HG03342 (cell line): ENCODE data around the gene MYOCD.
"Not testable (repeated sequence)": the region's sequence is repeated elsewhere in the genome, so short reads cannot be mapped to it uniquely, and the experiment has no call there.

ENCODE experiments used
- ATAC-seq: cut with Tn5 transposase; IDR thresholded peaks from one replicate; pipeline ENCODE4 v1.9.1; 2021; ENCODE audit warnings: mild to moderate bottlenecking, moderate library complexity; ENCODE audit not compliant: unreplicated experiment

The MYOCD gene

DNA sequence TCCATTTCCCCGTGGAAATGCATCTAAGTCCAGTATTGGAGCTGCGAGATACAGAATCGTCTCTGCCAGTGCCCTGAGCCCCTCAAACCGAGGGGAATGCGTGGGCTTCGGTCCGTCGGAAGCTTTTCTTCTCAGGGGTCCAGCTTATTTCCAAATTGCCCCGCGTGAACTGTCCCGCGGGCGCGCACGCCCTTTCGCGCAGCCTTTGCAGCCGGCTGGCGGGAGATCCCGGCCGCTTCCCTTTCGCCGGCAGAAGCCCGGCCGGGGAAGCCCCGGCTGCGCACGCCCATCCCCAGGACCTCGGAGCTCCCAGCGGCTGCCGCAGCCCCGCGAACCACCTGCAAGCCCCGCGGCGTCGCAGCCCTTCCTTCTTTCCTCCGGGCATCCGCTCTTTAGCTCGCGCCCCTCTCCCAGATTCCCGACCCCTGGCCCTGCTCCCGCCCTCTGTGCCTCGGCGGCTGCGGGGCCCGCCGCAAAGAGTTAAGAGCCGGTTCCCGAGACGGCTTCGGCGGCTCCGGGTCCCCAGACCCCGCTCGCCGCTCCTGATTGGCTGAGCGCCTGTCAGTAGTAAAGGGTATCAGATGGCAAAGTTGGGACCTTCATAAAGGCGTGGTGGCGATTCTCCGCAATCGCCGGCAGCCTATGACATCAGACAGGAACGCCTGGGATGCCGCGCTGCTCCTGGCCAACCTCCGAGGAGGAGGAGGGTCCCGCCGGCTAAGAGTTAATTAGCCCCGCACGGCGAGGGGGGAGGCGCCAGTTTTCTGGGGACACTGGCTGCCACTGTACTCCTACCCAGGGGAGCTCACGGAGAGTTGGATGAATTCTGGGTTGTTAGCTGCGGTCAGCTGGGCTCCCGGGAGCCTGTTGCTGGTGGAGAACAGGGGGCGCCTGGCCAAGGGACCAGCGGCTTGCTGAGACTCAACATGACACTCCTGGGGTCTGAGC, at the start of gene MYOCD:
Gene MYOCD, plus strand, starts transcription at position 628 of the 948 bp plus-strand sequence. Its CDS starts 299 bp downstream, at position 927.
- no peak for ATAC-seq

DNA sequence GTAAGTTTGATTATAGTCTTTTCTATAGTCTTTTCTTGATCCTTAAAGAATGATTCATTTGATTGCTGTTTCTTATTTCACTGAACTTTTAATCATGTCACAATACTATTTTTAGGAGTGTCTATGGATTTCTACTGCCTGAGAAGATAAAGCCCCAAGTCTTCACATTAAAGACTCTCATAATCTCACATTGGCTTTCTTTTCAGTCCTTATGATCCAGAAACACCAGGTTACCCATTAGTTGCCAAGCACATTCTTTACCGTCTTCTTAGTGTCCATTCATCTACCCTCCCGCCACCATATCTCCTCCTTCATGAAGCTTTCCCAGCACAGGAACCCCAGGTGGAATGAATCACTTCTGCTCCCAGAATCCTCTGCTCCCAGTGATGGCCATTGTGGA, 49.5 kb upstream of the MYOCD start:
- ATAC-seq = no peak

GRCh38 chr17:12618557-12618956, 47.1 kb upstream of the MYOCD start:
- no peak for ATAC-seq

- no peak for ATAC-seq
Observed at GRCh38 chr17:12619459-12620199, 46.1 kb upstream of the MYOCD start.

GRCh38 chr17:12620200-12620720, 45.4 kb upstream of the MYOCD start:
- ATAC-seq = no peak

DNA sequence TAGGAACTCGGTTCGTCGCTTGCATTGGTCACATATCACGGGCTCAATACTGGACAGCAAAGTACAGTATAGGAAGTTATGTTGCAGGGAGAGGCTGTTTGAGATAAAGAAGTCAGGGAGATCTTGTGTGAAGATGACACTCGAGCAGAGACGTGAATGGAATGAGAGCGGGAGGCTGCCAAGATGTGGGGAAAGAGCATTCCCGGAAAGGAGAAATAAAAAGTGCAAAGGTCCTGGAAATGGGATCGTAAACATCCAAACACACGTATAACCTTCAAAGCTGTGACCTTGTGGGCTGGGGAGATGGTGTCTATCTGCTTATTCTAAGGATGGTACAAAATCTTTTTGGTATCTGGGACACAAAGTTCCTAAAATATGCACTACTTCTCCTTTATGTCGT, 43.0 kb upstream of the MYOCD start:
- no peak for ATAC-seq

- no peak for ATAC-seq
Observed at GRCh38 chr17:12623220-12623848, 42.4 kb upstream of the MYOCD start.

DNA sequence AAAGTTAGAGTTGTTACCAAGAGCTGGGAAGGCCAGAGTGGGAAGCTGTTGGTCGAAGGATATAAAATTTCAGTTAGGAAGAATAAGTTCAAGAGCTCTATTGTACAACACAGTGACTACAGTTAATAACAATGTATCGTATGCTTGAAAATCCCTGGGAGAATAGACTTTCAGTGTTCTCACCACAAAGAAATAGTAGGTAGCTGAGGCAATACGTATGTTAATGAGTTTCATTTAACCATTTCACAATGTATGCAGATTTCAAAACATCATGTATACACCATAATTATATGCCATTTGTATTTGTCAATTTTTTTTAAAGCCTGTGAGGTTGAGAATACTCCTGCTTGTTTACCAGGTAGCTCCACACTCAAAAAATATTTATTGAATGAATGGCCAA, 41.5 kb upstream of the MYOCD start:
- ATAC-seq = no peak

DNA sequence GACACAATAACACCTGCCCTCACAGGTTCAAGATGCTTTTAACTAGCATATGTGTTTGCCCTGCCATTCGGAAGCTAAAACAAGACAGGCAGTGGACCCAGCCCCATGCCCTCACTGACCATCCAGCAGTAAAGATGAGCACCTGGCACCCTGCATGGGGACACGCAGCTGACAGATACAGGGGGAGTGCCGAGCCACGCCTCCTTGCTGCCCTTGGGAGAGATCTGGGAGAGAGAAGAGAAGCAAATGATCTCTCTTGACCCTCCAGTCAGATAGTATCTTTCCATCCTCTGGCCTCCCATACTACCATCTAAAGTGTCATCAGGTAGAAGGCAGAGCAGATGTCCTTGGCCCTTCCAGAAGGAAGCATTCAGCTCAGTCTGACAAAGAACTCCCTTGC, 40.6 kb upstream of the MYOCD start:
- no peak for ATAC-seq

- ATAC-seq = no peak
Observed at GRCh38 chr17:12627177-12627629, 38.5 kb upstream of the MYOCD start.

DNA sequence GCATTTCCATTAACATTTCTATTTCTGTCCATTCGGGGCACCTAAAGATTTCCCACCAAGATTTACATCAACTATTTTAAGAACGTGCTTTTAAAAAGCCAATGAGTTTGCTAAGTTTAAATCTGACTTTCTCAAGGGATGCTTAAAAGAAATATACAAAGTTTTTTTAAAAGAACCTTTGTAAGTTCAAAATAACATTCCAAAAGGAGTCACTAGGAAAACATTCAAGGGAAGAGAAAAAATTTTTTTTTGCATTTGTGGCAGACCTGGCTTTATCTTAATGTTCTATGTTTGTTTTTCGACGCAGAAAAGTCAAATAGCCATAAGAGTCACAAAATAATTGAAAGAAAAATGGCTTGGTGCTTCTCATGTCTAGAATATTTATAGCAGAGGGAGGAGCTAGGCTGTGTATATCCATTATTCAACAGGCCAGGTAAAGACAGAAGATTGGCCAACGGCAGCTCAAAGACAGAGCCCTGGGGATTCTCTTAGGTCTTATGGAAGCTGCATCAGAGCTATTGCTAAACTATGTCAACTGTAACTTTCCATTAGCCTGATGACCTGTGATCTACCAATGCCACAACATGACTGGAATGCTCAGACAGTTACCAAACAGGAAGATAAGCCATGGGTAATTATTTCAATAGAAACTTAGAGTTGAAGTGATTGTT, 37.8 kb upstream of the MYOCD start:
- no peak for ATAC-seq

DNA sequence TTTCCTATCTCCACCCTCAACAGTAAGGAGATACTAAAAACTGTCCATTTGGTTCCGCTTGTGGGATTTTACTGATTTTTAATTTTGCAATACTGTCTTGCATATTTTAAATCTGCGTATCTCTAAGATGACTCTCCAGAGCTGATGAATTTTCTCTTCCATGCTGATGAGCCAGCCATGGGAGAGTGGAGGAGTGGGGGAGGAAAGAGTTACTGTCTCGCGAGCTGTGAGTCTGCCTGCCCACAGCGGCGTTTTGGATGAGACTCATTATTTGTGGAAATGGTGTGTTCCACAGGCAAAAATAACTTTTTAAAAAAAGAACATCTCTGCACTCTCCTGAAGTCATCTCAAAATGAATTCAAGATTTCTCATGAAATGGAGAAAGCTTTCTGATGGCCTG, 34.6 kb upstream of the MYOCD start:
- ATAC-seq = no peak

- no peak for ATAC-seq
Observed at GRCh38 chr17:12632785-12633184, 32.9 kb upstream of the MYOCD start.

DNA sequence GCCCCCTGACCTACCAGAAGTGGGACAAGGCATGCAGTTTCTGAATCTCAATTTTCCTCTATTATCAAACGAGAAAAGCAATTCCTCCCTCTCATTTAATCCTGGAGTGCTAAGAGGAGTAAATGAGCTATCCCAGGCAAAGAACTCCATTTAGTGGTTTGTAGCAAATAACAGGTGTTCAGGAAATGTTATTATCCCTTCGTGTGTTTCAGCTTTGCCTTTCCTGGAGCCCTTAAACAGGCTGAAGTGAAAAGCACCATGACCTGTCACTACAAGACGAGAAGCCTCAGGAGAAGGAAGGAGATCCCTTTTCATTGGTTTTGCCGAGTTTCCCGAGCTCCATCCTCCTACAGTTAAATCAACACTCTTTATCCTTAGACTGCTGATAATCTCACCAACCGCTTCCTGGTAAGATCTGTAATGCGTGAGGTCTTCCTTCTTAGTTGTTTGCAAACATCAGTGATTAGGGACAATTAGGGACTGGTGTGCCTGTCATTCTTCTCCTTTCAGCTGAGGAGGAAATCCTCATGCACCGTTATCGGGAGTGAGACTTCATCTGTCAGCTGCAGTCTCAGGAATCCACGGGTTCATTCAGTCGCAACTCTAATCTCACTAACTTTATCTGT, 30.8 kb upstream of the MYOCD start:
- no peak for ATAC-seq

GRCh38 chr17:12635996-12636395, 29.7 kb upstream of the MYOCD start:
- ATAC-seq = not testable (repeated sequence)

DNA sequence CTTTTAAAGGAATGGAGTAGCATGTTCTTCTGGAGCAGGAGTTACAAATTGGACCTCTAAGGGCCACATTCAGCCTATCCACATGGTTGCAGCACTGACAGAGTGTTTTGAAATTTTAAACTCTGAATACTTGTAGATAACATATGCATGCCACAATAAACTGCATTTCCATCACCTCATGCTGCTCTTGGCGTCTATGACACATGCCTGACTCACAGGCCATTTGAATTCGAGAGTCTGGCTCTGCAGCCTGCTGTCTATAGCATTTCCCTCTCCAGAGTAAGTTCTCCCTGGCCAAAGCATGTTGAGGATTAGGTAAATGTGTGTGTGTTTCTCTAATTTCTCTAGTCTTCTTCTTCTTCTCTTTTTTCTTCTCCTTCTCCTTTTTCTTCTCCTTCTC, 28.7 kb upstream of the MYOCD start:
- ATAC-seq = no peak

GRCh38 chr17:12637745-12638651, 27.7 kb upstream of the MYOCD start:
- no peak for ATAC-seq

- ATAC-seq = no peak
Observed at GRCh38 chr17:12640364-12640763, 25.3 kb upstream of the MYOCD start.

GRCh38 chr17:12641084-12641483, 24.6 kb upstream of the MYOCD start:
- no peak for ATAC-seq
